GM12878 (cell line): ENCODE measurements around the gene MDN1. TPM values are rescaled to one million over a fixed set of nuclear protein-coding genes. Genes with fewer than 3 reads are reported as not detected.

Source experiments
- ATAC-seq: fragments of 200-7000 bp; cut with Tn5 transposase; 3 replicates; pipeline ENCODE4 v1.9.1; 2020; ENCODE audit warnings: mild to moderate bottlenecking, moderate library complexity
- BruUV-seq: library from RNA; stranded (reverse); fragments of 400-500 nt; replicated peaks from 2 replicates; lab custom pipeline; 2021; lab: Mats Ljungman, UMichigan
- CTCF ChIA-PET: fragments of 300-600 bp; sonication (Branson Sonifier 250); formaldehyde crosslinking; extraction: SDS; loops from one replicate; lab custom pipeline; 2021; ENCODE audit warnings: inconsistent platforms; lab: Yijun Ruan, JAX
- POLR2A ChIA-PET: fragments of 350-600 bp; formaldehyde crosslinking; extraction: SDS; loops from one replicate; lab custom pipeline; 2021; ENCODE audit warnings: inconsistent platforms; lab: Charles Lee
- RAD21 ChIA-PET: fragments of 300-600 bp; sonication (Branson Sonifier 250); formaldehyde crosslinking; loops from one replicate; lab custom pipeline; 2023; ENCODE audit warnings: antibody characterized with exemption; ENCODE audit not compliant: unreplicated experiment; lab: Charles Lee
- SMC1A ChIA-PET: fragments of 300-600 bp; sonication (Branson Sonifier 250); formaldehyde crosslinking; loops from one replicate; lab custom pipeline; 2023; ENCODE audit not compliant: unreplicated experiment, uncharacterized antibody; lab: Charles Lee
- DNase-seq: peaks from one replicate; pipeline ENCODE4 v3.0.0-alpha.2; 2011; ENCODE audit warnings: low read depth, low spot score
- FAIRE-seq: peaks from 3 replicates; lab custom pipeline; 2011; peaks lifted over from hg19 to GRCh38; lab: Jason Lieb, UNC
- H2AFZ ChIP-seq: 2 replicates; pipeline ENCODE4 v1.6.0; 2011; ENCODE audit warnings: low read depth, low read length, control low read depth; ENCODE audit not compliant: control insufficient read depth
- H3K27ac ChIP-seq: 2 replicates; pipeline ENCODE4 v1.5.1; 2011; ENCODE audit warnings: control low read depth; ENCODE audit not compliant: control insufficient read depth, insufficient read depth
- H3K27me3 ChIP-seq, 2 experiments: replicated peaks in 1 of 2; 2 replicates each; pipeline versions ENCODE4 v1.6.0 to v1.6.1; 2011; ENCODE audit warnings: low read length in 1 of 2; ENCODE audit not compliant: control insufficient read depth in 2 of 2, insufficient read depth in 2 of 2
- H3K36me3 ChIP-seq, 2 experiments: 2 replicates each; pipeline ENCODE4 v1.5.1; 2011; ENCODE audit warnings: low read length in 1 of 2; ENCODE audit not compliant: control insufficient read depth in 2 of 2, insufficient read depth in 2 of 2
- H3K4me1 ChIP-seq: 2 replicates; pipeline ENCODE4 v1.6.1; 2011; ENCODE audit warnings: mild to moderate bottlenecking, low read length, moderate library complexity, mixed read lengths; ENCODE audit not compliant: control insufficient read depth, insufficient read depth
- H3K4me2 ChIP-seq: 2 replicates; pipeline ENCODE4 v1.6.0; 2011; ENCODE audit warnings: control low read depth; ENCODE audit not compliant: control insufficient read depth, insufficient read depth
- H3K4me3 ChIP-seq: fragments of 200-600 bp; sonication (generic); 2 replicates; pipeline ENCODE4 v1.5.1; 2016
- H3K79me2 ChIP-seq: 2 replicates; pipeline ENCODE4 v1.6.0; 2011; ENCODE audit warnings: low read length; ENCODE audit not compliant: control insufficient read depth, insufficient read depth
- H3K9ac ChIP-seq: 2 replicates; pipeline ENCODE4 v1.8.0; 2011; ENCODE audit warnings: low read length, control low read depth, mixed read lengths; ENCODE audit not compliant: control insufficient read depth, insufficient read depth
- H3K9me3 ChIP-seq: replicated peaks from 3 replicates; pipeline ENCODE4 v1.5.1; 2011; ENCODE audit warnings: mild to moderate bottlenecking, low read length; ENCODE audit not compliant: control insufficient read depth, insufficient read depth
- H4K20me1 ChIP-seq: 2 replicates; pipeline ENCODE4 v1.6.0; 2011; ENCODE audit not compliant: control insufficient read depth, insufficient read depth
- CBX5 ChIP-seq: sonication (generic); IDR thresholded peaks from 2 replicates; pipeline ENCODE4 v1.6.1; 2016; ENCODE audit warnings: low read depth, moderate library complexity, mild to moderate bottlenecking, inconsistent platforms
- CHD1 ChIP-seq: IDR thresholded peaks from 2 replicates; pipeline ENCODE4 v1.6.1; 2012; ENCODE audit warnings: low read depth, low read length, improper control_type of control experiment
- CREM ChIP-seq: IDR thresholded peaks from 2 replicates; pipeline ENCODE4 v1.6.1; 2014; ENCODE audit warnings: antibody characterized with exemption, low read depth
- CUX1 ChIP-seq: IDR thresholded peaks from 2 replicates; pipeline ENCODE4 v1.6.1; 2012; ENCODE audit warnings: improper control_type of control experiment, low read depth, low read length; ENCODE audit not compliant: insufficient replicate concordance
- E2F4 ChIP-seq: IDR thresholded peaks from 2 replicates; pipeline ENCODE4 v1.6.1; 2012; ENCODE audit warnings: low read depth, low read length, improper control_type of control experiment
- IKZF1 ChIP-seq: fragments of 450-650 bp; conservative IDR thresholded peaks from 2 replicates; pipeline ENCODE4 v1.6.1; 2017; ENCODE audit warnings: antibody characterized with exemption, mild to moderate bottlenecking
- MTA2 ChIP-seq: fragments of 450-650 bp; IDR thresholded peaks from 2 replicates; pipeline ENCODE4 v1.6.1; 2016; ENCODE audit warnings: low read depth, mild to moderate bottlenecking, moderate library complexity
- NBN ChIP-seq: fragments of 450-650 bp; IDR thresholded peaks from 2 replicates; pipeline ENCODE4 v1.6.1; 2016
- RBBP5 ChIP-seq: fragments of 200-600 bp; sonication (generic); conservative IDR thresholded peaks from 2 replicates; pipeline ENCODE4 v1.6.1; 2016
- SRF ChIP-seq, 2 experiments: IDR thresholded peaks; 2 replicates each; pipeline ENCODE4 v1.6.1; 2011; ENCODE audit warnings: low read depth in 2 of 2, low read length in 2 of 2, mild to moderate bottlenecking in 1 of 2, moderate library complexity in 1 of 2
- ZSCAN29 ChIP-seq: fragments of 450-650 bp; IDR thresholded peaks from 2 replicates; pipeline ENCODE4 v1.6.1; 2017; ENCODE audit warnings: mild to moderate bottlenecking, moderate library complexity
- WGBS: methylation state at CpG from one replicate; pipeline ENCODE4 v1.1.6; 2016; ENCODE audit warnings: low lambda C conversion rate; ENCODE audit not compliant: insufficient replicate concordance, insufficient coverage; ENCODE audit errors: missing lambda C conversion rate; 5-methylcytosine and 5-hydroxymethylcytosine counted together
- in situ Hi-C: fragments of 300-500 bp; cut with MboI; formaldehyde crosslinking; loops from 9 replicates; pipeline ENCODE4 v1.14.3; 2018; ENCODE audit warnings: mixed read lengths
- intact Hi-C: fragments of 100-400 bp; cut with micrococcal nuclease; formaldehyde crosslinking; loops from one replicate; pipeline ENCODE4 v1.14.2; 2022; ENCODE audit not compliant: unreplicated experiment
- polyA plus RNA-seq, 11 experiments: library from polyadenylated mRNA; depleted of rRNA in 4 of 11; unstranded in 6 of 11; stranded (reverse) in 5 of 11; fragments of >200 nt; fragmentation: Nextera tagmentation in 4 of 11; fragmentation: Illumina TruSeq in 1 of 11; extraction: Ambion mirVana in 4 of 11; extraction: Trizol in 1 of 11; gene quantifications; 1 replicate in 1 of 11; 2 replicates in 10 of 11; pipeline versions ENCODE4 v1.2.1 to v1.2.3, GENCODE V29; 2011 to 2016; ENCODE audit warnings: inconsistent platforms in 2 of 11, missing spikeins in 2 of 11, low read depth in 1 of 11
- total RNA-seq, 4 experiments: library from RNA; depleted of rRNA in 3 of 4; stranded (reverse); fragments of >200 nt in 3 of 4; fragmentation: Illumina TruSeq in 1 of 4; extraction: Trizol in 1 of 4; gene quantifications; 2 replicates each; pipeline versions ENCODE4 v1.2.1 to v1.2.3, GENCODE V29; 2013 to 2021
- TF ChIP-seq, protein P1 (sequence below): fragments of 450-650 bp; IDR thresholded peaks from 2 replicates; pipeline ENCODE4 v1.6.1; 2017; ENCODE audit warnings: mild to moderate bottlenecking
- TF ChIP-seq, protein P2 (sequence below): fragments of 450-650 bp; IDR thresholded peaks from 2 replicates; pipeline ENCODE4 v1.6.1; 2016; ENCODE audit warnings: mild to moderate bottlenecking
- TF ChIP-seq, protein P3 (sequence below): fragments of 450-650 bp; conservative IDR thresholded peaks from 2 replicates; pipeline ENCODE4 v1.6.1; 2017; ENCODE audit warnings: mild to moderate bottlenecking, moderate library complexity

MDN1 gene
- total and polyA plus RNA-seq, 10 of the 15 experiments (the other 5 are each of a cell fraction or from before 2014, with no cell fraction given) = 14.3 to 50.1 (median 22.1) TPM

- in situ Hi-C loops (no loop called here), intact Hi-C loops (no loop called here)
- Histone ChIP-seq H3K9ac (no peak overlapping the region), H3K36me3 (peaks cover 0 to 15% of the 10 kb centered on the region in 2 experiments), H3K79me2 (peaks cover 16% of the 10 kb centered on the region), H3K27me3 (no peaks in the 10 kb centered on the region), H3K4me3 (no peak overlapping the region), H4K20me1 (no peaks in the 10 kb centered on the region), H3K9me3 (no peaks in the 10 kb centered on the region), H3K4me2 (no peak overlapping the region), H3K4me1 (peaks cover 7% of the 10 kb centered on the region), H3K27ac (no peak overlapping the region), H2AFZ (no peak overlapping the region)
- SMC1A ChIA-PET = no interaction called here
- POLR2A ChIA-PET = interaction anchor here (0.6 kb wide), 1 partner anchor 360 kb away, joined by 3 read pairs; no protein-coding TSS in a partner anchor
- DNase-seq = no peak
- no peak for ATAC-seq
- TF ChIP-seq, protein P1, sequence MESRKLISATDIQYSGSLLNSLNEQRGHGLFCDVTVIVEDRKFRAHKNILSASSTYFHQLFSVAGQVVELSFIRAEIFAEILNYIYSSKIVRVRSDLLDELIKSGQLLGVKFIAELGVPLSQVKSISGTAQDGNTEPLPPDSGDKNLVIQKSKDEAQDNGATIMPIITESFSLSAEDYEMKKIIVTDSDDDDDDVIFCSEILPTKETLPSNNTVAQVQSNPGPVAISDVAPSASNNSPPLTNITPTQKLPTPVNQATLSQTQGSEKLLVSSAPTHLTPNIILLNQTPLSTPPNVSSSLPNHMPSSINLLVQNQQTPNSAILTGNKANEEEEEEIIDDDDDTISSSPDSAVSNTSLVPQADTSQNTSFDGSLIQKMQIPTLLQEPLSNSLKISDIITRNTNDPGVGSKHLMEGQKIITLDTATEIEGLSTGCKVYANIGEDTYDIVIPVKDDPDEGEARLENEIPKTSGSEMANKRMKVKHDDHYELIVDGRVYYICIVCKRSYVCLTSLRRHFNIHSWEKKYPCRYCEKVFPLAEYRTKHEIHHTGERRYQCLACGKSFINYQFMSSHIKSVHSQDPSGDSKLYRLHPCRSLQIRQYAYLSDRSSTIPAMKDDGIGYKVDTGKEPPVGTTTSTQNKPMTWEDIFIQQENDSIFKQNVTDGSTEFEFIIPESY = no peak
- TF ChIP-seq IKZF1 = no peak
- TF ChIP-seq CREM = no peak
- TF ChIP-seq CUX1 = no peak
- no peak for TF ChIP-seq CHD1
- TF ChIP-seq MTA2 = no peak
- no peak for TF ChIP-seq ZSCAN29
- no peak for TF ChIP-seq NBN
- TF ChIP-seq, protein P2, sequence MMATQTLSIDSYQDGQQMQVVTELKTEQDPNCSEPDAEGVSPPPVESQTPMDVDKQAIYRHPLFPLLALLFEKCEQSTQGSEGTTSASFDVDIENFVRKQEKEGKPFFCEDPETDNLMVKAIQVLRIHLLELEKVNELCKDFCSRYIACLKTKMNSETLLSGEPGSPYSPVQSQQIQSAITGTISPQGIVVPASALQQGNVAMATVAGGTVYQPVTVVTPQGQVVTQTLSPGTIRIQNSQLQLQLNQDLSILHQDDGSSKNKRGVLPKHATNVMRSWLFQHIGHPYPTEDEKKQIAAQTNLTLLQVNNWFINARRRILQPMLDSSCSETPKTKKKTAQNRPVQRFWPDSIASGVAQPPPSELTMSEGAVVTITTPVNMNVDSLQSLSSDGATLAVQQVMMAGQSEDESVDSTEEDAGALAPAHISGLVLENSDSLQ = no peak
- no peak for TF ChIP-seq E2F4
- no peak for TF ChIP-seq RBBP5
- TF ChIP-seq SRF (IDR thresholded peaks at IDR 0.05; ENCODE audit: low read depth in 2 of 2, low read length in 2 of 2) = no peak
- TF ChIP-seq, protein P3, sequence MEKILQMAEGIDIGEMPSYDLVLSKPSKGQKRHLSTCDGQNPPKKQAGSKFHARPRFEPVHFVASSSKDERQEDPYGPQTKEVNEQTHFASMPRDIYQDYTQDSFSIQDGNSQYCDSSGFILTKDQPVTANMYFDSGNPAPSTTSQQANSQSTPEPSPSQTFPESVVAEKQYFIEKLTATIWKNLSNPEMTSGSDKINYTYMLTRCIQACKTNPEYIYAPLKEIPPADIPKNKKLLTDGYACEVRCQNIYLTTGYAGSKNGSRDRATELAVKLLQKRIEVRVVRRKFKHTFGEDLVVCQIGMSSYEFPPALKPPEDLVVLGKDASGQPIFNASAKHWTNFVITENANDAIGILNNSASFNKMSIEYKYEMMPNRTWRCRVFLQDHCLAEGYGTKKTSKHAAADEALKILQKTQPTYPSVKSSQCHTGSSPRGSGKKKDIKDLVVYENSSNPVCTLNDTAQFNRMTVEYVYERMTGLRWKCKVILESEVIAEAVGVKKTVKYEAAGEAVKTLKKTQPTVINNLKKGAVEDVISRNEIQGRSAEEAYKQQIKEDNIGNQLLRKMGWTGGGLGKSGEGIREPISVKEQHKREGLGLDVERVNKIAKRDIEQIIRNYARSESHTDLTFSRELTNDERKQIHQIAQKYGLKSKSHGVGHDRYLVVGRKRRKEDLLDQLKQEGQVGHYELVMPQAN = no peak
- no peak for TF ChIP-seq CBX5
- WGBS = 87% methylated on average over 4 of the region's 4 CpGs
- FAIRE-seq = no peak
- BruUV-seq = no TSS peak
- RAD21 ChIA-PET = no interaction called here
- CTCF ChIA-PET = no interaction called here
These were observed 178.8 kb downstream of the MDN1 start for GRCh38 chr6:89640804-89641203.
